ENCODE results near the gene KCTD5.

- TF ChIP-seq ZNF521 (tag by site-specific recombination; IDR thresholded peaks at IDR 0.05), result no peak
- TF ChIP-seq ZBTB17 (tag by site-specific recombination; IDR thresholded peaks at IDR 0.05), result no peak
- TF ChIP-seq ZNF510 (tag by site-specific recombination; IDR thresholded peaks at IDR 0.05; ENCODE audit: insufficient replicate concordance), result no peak
- TF ChIP-seq ZNF398 (tag by site-specific recombination; IDR thresholded peaks at IDR 0.05), result no peak
- no peak for TF ChIP-seq ZNF621 (tag by site-specific recombination; IDR thresholded peaks at IDR 0.05)
- TF ChIP-seq, protein P1, sequence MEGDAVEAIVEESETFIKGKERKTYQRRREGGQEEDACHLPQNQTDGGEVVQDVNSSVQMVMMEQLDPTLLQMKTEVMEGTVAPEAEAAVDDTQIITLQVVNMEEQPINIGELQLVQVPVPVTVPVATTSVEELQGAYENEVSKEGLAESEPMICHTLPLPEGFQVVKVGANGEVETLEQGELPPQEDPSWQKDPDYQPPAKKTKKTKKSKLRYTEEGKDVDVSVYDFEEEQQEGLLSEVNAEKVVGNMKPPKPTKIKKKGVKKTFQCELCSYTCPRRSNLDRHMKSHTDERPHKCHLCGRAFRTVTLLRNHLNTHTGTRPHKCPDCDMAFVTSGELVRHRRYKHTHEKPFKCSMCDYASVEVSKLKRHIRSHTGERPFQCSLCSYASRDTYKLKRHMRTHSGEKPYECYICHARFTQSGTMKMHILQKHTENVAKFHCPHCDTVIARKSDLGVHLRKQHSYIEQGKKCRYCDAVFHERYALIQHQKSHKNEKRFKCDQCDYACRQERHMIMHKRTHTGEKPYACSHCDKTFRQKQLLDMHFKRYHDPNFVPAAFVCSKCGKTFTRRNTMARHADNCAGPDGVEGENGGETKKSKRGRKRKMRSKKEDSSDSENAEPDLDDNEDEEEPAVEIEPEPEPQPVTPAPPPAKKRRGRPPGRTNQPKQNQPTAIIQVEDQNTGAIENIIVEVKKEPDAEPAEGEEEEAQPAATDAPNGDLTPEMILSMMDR (tag by site-specific recombination; IDR thresholded peaks at IDR 0.05), result no peak
- no peak for TF ChIP-seq REST (tag by site-specific recombination; IDR thresholded peaks at IDR 0.05)
- no peak for TF ChIP-seq HOXA7 (CRISPR knock-in tag; IDR thresholded peaks at IDR 0.05; ENCODE audit: borderline replicate concordance)
Observed at GRCh38 chr16:2701272-2701671, 18.9 kb downstream of the KCTD5 start.
